K562 (cell line): ENCODE measurements around the gene SPTY2D1. TPM values are rescaled to one million over a fixed set of nuclear protein-coding genes. Genes with fewer than 3 reads are reported as not detected.

ENCODE experiments used
- KDM2B ChIP-seq: fragments of 250-450 bp; sonication (Bioruptor Pico); IDR thresholded peaks from 2 replicates; pipeline ENCODE4 v1.8.0; 2021; ENCODE audit warnings: mild to moderate bottlenecking, moderate library complexity
- MCM3 ChIP-seq: fragments of 450-650 bp; IDR thresholded peaks from 2 replicates; pipeline ENCODE4 v1.6.1; 2016
- POLR2AphosphoS5 ChIP-seq: IDR thresholded peaks from 2 replicates; pipeline ENCODE4 v1.6.1; 2011; ENCODE audit warnings: mild to moderate bottlenecking, low read depth, low read length, moderate library complexity; ENCODE audit not compliant: control insufficient read depth, insufficient read depth
- PYGO2 ChIP-seq: fragments of 450-650 bp; IDR thresholded peaks from 2 replicates; pipeline ENCODE4 v1.6.1; 2016; ENCODE audit warnings: mild to moderate bottlenecking, missing genetic modification characterization, moderate library complexity, missing compliant biosample characterization
- RB1 ChIP-seq: fragments of 450-650 bp; IDR thresholded peaks from 2 replicates; pipeline ENCODE4 v1.6.1; 2017; ENCODE audit warnings: low read depth, mild to moderate bottlenecking
- ZNF24 ChIP-seq: fragments of 450-650 bp; IDR thresholded peaks from 2 replicates; pipeline ENCODE4 v1.6.1; 2016
- ZNF253 ChIP-seq: fragments of 250-450 bp; sonication (Bioruptor Pico); conservative IDR thresholded peaks from 2 replicates; pipeline ENCODE4 v1.6.1; 2021; ENCODE audit warnings: mild to moderate bottlenecking
- ZNF282 ChIP-seq: sonication (generic); formaldehyde crosslinking; IDR thresholded peaks from 2 replicates; pipeline ENCODE4 v1.8.1; 2023; ENCODE audit warnings: missing genetic modification reagents
- polyA plus RNA-seq, 8 experiments: library from polyadenylated mRNA; depleted of rRNA in 4 of 8; stranded (reverse) in 5 of 8; unstranded in 3 of 8; fragments of >200 nt; fragmentation: Nextera tagmentation in 2 of 8; fragmentation: Illumina TruSeq in 1 of 8; extraction: Ambion mirVana in 2 of 8; extraction: Trizol in 1 of 8; gene quantifications; 2 replicates each; pipeline versions ENCODE4 v1.2.1 to v1.2.3, GENCODE V29; 2011 to 2014; ENCODE audit warnings: inconsistent platforms in 1 of 8, missing spikeins in 1 of 8
- total RNA-seq, 7 experiments: library from RNA; depleted of rRNA in 6 of 7; stranded (reverse); fragments of >200 nt in 6 of 7; fragmentation: Illumina TruSeq in 2 of 7; extraction: Trizol in 2 of 7; gene quantifications; 2 replicates each; pipeline versions ENCODE4 v1.2.1 to v1.2.3, GENCODE V29; 2011 to 2021; ENCODE audit warnings: low replicate concordance in 1 of 7
- TF ChIP-seq, protein P1 (sequence below): sonication (generic); formaldehyde crosslinking; IDR thresholded peaks from 2 replicates; pipeline ENCODE4 v1.4.0; 2020; ENCODE audit warnings: mild to moderate bottlenecking, missing genetic modification reagents
- TF ChIP-seq, protein P2 (sequence below): conservative IDR thresholded peaks from 2 replicates; pipeline ENCODE4 v1.6.1; 2011; ENCODE audit warnings: low read depth, mild to moderate bottlenecking, low read length; ENCODE audit not compliant: control insufficient read depth
- TF ChIP-seq, protein P3 (sequence below): sonication (generic); formaldehyde crosslinking; IDR thresholded peaks from 2 replicates; pipeline ENCODE4 v1.5.0; 2020; ENCODE audit warnings: missing genetic modification reagents

The SPTY2D1 gene
- total and polyA plus RNA-seq, 9 of the 15 experiments (the other 6 are each of a cell fraction or from before 2014, with no cell fraction given) = 3.2 to 32.1 (median 12.9) TPM

DNA sequence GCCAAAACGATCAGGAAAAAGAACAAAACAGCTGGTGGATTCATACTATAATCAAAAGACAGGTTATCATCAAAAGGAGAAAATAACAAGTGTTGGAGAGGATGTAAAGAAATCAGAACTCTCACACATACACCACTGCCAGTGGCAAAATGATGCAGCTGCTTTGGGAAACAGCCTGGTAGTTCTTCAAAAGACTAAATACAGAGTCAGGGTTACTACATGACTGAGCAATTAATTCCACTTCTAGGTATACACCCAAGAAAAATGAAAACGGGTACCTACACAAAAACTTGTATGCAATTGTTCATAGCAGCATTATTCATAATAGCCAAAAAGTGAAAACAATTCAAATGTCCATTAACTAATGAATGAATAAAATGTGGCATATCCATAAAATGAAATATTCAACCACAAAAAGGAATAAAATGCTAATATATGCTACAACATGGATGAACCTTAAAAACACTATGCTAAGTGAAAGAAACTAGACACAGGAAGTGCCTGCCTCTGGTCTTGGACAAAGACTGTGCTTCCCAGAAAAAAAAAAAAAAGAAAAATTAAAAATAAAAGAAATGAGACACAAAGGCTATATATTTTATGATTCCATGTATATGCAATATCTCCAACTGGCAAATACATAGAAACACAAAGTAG, 53.9 kb downstream of the SPTY2D1 start (continued):
- TF ChIP-seq, protein P1, sequence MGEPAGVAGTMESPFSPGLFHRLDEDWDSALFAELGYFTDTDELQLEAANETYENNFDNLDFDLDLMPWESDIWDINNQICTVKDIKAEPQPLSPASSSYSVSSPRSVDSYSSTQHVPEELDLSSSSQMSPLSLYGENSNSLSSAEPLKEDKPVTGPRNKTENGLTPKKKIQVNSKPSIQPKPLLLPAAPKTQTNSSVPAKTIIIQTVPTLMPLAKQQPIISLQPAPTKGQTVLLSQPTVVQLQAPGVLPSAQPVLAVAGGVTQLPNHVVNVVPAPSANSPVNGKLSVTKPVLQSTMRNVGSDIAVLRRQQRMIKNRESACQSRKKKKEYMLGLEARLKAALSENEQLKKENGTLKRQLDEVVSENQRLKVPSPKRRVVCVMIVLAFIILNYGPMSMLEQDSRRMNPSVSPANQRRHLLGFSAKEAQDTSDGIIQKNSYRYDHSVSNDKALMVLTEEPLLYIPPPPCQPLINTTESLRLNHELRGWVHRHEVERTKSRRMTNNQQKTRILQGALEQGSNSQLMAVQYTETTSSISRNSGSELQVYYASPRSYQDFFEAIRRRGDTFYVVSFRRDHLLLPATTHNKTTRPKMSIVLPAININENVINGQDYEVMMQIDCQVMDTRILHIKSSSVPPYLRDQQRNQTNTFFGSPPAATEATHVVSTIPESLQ = no peak
- TF ChIP-seq, protein P2, sequence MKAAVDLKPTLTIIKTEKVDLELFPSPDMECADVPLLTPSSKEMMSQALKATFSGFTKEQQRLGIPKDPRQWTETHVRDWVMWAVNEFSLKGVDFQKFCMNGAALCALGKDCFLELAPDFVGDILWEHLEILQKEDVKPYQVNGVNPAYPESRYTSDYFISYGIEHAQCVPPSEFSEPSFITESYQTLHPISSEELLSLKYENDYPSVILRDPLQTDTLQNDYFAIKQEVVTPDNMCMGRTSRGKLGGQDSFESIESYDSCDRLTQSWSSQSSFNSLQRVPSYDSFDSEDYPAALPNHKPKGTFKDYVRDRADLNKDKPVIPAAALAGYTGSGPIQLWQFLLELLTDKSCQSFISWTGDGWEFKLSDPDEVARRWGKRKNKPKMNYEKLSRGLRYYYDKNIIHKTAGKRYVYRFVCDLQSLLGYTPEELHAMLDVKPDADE = no peak
- TF ChIP-seq KDM2B (no peak), PYGO2 (tag) (no peak), ZNF282 (no peak), POLR2AphosphoS5 (no peak), ZNF253 (CRISPR knock-in tag) (no peak), RB1 (no peak), ZNF24 (no peak), MCM3 (no peak)
- TF ChIP-seq, protein P3, sequence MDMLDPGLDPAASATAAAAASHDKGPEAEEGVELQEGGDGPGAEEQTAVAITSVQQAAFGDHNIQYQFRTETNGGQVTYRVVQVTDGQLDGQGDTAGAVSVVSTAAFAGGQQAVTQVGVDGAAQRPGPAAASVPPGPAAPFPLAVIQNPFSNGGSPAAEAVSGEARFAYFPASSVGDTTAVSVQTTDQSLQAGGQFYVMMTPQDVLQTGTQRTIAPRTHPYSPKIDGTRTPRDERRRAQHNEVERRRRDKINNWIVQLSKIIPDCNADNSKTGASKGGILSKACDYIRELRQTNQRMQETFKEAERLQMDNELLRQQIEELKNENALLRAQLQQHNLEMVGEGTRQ (CRISPR knock-in tag) = no peak
